Vagina (tissue), 2 donors: Measurements from ENCODE around the gene TBL3.

Experiments
- CTCF ChIP-seq, 3 experiments: fragments of 450-650 bp in 2 of 3; fragments of 200-600 bp in 1 of 3; sonication (generic) in 1 of 3; IDR thresholded peaks; one replicate each; pipeline ENCODE4 v1.5.1; 2017 to 2019; ENCODE audit warnings: antibody characterized with exemption in 3 of 3, mild to moderate bottlenecking in 2 of 3, moderate library complexity in 2 of 3
- POLR2A ChIP-seq, 2 donors: fragments of 450-650 bp; IDR thresholded peaks; one replicate each; pipeline ENCODE4 v1.6.1; 2017; ENCODE audit warnings: antibody characterized with exemption in 2 of 2, mild to moderate bottlenecking in 2 of 2, moderate library complexity in 2 of 2
- POLR2AphosphoS5 ChIP-seq, 2 donors: sonication (generic); formaldehyde crosslinking; IDR thresholded peaks; one replicate each; pipeline ENCODE4 v1.9.0; 2017; ENCODE audit warnings: antibody characterized with exemption in 2 of 2, mild to moderate bottlenecking in 2 of 2, low read depth in 1 of 2; ENCODE audit not compliant: insufficient read depth in 1 of 2

- no peak for TF ChIP-seq CTCF (IDR thresholded peaks at IDR 0.05)
- TF ChIP-seq POLR2A (IDR thresholded peaks at IDR 0.05): no peak
- TF ChIP-seq POLR2AphosphoS5 (IDR thresholded peaks at IDR 0.05; ENCODE audit: insufficient read depth in 1 of 2, low read depth in 1 of 2): no peak
Measured at GRCh38 chr16:2001035-2001434, 29.2 kb downstream of the TBL3 start.
